GM21786 (cell line): ENCODE data around the gene PPP1R9B.

Source experiments
- ATAC-seq: cut with Tn5 transposase; IDR thresholded peaks from one replicate; pipeline ENCODE4 v1.9.1; 2021; ENCODE audit not compliant: unreplicated experiment

PPP1R9B gene

DNA sequence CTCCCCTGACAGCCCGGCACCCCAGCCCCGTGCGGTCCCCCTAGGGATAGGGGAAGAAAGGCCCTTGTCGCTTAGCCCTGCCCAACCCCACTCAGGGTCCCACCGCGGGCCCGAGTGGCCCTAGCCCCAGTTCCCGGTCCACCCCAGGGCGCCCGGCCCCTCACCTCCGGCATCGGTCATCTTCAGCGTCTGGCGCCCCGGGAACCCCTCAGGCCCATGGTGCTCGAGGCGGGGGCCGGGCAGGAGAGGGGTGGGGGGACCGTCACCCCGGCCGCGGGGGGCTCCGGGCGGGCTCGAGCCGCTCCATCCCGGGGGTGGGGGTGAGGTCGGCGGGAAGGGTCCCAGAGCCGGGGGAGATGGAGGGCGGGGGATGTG lies 21.1 kb downstream of the PPP1R9B start:
- ATAC-seq: no peak

GRCh38 chr17:50128441-50129352 lies 21.8 kb downstream of the PPP1R9B start:
- ATAC-seq: no peak

GRCh38 chr17:50127697-50128361 lies 22.6 kb downstream of the PPP1R9B start:
- ATAC-seq: no peak

DNA sequence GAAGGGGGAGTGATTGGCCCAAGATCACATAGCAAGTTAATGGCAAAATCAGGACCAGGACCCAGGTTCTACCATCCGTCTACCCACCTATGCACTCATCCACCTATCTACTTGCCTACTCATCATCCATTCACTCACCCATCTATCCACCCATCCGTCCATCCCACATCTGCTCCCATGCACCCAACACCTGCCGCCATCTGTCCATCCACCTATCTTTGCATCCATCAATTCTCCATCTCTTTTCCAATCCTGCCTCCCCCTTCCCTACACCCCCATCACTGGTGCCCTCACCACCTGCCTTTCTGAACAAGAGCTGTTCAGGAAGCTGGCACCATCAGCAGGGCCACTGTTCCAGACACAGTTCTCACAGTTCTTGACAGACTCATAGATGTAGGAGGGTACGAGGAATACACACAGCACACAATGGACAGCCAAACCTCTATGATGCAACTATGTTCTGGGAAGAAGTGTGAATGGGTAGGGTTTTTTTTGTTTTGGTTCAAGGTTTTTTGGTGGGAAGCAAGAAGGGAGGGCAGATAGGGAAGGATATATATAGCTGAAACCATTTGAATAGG lies 25.0 kb downstream of the PPP1R9B start:
- ATAC-seq: no peak

GRCh38 chr17:50123649-50124349 lies 26.7 kb downstream of the PPP1R9B start:
- no peak for ATAC-seq

- ATAC-seq: no peak
Measured at GRCh38 chr17:50122945-50123344, 27.5 kb downstream of the PPP1R9B start.

DNA sequence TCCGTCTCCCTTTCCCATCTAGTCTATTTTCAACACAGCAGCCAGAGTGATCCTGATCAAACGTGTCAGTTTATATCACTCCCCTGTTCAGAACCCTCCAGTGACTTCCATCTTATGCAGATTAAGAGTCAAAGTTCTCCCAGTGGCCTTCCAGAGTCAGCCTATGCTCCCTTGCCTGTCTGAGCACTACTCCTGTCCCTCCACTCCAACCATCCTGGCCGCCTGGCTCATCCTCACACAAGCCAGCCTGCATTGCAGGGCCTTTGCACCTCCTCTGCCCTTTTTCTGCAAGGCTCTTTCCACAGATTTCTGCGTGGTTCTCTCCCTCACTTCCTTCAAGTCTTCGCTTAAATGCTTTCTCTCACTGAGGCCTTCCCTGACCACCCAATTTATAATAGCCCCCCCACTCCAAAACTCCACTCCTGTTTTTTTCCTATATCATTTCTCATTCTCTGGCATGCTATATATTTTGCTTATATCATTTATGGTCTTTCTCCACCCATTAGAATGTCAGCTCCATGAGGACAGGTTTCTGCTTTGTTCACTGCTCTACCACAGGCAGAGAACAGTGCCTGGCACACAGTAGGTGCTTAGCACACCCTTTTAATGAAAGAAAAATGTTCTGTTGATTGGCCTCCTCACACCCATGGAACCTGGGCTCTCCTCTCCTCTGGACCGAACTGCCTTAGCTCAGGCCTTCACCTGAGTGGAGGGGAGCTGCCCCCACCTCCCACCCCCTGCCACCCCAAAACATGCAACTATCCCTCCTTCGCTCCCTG lies 29.8 kb downstream of the PPP1R9B start:
- no peak for ATAC-seq

DNA sequence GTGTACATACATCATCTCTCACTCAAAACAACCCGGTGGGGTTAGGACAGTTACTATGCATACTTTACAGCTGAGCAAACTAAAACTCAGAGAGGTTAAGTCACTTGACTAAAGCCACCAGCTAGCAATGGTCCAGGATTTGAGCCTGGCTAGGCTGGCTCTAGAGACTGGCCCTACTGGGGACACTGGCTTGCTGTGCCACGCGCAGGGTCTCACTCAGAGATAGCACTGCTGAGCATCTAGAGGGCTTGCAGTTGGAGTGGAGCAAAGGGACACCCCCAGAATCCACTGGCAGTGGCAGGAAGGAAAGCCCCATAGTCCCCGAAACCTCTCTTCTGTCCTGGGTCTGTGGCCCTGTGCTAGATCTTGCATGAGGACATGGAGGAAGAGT lies 31.7 kb downstream of the PPP1R9B start:
- no peak for ATAC-seq

GRCh38 chr17:50118076-50118827 lies 32.2 kb downstream of the PPP1R9B start:
- ATAC-seq: no peak

DNA sequence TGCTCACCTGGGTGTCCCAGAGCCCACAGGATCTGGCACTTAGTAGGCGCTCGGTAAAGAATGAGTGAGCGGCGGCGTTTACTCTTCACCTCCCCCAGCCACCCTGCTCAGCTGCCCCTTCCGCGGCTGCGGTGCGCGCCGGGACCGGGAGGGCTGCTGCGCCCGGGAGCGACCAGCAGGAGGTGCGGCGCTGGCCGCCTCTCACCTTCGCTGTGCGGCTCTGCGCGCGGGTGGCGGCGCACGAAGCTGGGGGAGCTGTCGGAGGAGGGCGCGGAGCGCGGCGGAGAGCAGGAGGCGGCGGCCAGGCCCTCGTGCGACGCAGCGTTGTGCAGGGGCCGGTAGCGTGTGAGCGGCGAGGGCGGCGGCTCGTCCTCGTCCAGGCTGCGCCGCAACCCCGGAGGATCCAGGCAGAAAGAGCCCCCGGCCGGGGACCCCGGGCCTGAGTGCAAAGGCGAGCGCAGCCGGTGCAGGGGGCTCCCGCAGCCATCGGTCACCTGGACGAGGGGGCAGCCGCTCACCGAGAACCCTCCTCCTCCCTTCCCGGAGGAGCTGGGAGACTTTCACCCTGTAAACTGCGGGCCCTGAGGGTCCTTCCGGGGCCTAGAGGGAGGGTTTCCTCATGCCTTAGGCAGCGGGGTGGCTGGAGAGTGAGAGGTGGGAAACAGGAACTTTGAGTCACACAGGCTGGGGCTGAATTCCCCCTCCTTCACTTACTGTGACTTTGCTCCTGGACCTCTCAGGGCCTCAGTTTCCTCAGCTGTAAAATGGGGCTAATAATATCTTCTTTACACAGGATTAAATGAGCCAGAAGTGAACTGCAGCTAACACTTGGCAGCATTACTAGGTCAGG lies 33.0 kb downstream of the PPP1R9B start:
- ATAC-seq: no peak

GRCh38 chr17:50115756-50116155 lies 34.7 kb downstream of the PPP1R9B start:
- ATAC-seq: no peak

- ATAC-seq: no peak
Measured at GRCh38 chr17:50114849-50115357, 35.6 kb downstream of the PPP1R9B start.

DNA sequence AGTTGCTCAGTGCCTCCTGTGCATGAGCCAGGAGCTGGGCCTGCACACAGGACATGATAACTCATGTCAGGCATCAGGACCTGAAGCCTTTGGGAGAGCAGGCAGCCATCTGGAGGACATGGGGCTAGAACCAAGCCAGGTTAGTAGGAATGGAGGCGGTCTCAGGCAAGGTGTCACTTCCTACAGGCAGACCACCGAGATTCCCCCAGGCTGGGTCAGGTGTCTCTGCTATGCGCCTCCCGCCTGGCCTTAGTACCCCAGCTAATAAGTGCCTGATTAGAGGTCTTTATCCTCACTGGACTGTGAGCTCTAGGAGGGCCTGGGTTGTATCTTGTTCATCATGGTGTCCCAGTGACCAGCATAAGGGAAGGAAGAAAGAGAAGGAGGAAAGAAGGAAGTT lies 36.1 kb downstream of the PPP1R9B start:
- ATAC-seq: no peak

DNA sequence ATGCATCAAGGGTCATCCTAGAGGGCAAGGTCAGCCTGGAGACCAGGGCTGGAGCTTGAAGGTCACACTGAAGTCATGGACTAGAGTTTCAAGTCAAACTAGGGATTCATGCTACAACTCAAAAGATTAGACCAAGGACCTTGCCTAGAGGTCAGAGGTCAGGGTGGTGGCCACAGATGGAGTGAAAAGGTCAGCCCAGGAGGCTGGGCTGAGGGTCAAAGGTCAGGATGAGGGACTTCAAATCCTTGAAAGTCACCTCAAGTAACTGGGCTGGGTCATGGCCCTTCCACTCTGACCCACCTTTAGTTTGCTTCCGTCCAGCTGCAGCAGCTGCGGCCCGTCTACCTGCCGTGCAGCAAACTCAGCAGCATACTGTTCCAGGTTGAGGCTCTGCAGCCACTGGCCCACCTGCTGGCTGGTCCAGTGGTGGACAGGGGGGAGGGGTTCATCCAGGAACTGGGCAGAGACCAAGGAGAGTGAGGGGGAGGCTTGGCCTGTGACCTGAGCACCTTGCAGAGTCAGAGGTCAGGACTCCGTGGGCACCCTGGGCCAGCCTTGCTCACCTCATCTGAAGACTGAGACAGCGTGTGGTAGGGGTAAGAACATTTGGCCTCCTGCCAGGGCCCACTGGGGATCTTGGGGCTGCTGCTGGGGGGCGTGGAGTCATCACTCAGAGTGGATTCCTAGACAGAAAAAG lies 36.7 kb downstream of the PPP1R9B start:
- no peak for ATAC-seq

DNA sequence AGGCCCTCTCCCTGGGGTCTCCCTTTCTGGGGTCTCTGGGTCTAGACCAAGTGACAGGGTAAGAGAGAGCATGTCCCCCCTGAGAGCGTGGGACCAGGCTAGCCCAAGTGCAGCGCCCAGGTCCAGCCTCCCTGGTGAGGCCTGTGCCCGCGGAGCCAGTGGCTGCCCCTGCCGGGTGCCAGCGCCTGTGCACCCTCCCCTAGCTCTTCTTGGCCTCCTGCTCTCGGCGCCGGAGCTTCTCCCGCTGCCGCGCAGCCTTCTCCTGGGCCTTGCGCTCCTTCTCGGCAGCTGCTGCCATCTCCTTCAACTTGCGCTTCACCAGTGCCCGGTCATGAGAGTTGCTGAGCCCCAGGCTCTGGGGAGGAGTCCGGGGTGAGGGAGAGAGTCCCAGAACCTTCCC lies 37.8 kb downstream of the PPP1R9B start:
- ATAC-seq: no peak

DNA sequence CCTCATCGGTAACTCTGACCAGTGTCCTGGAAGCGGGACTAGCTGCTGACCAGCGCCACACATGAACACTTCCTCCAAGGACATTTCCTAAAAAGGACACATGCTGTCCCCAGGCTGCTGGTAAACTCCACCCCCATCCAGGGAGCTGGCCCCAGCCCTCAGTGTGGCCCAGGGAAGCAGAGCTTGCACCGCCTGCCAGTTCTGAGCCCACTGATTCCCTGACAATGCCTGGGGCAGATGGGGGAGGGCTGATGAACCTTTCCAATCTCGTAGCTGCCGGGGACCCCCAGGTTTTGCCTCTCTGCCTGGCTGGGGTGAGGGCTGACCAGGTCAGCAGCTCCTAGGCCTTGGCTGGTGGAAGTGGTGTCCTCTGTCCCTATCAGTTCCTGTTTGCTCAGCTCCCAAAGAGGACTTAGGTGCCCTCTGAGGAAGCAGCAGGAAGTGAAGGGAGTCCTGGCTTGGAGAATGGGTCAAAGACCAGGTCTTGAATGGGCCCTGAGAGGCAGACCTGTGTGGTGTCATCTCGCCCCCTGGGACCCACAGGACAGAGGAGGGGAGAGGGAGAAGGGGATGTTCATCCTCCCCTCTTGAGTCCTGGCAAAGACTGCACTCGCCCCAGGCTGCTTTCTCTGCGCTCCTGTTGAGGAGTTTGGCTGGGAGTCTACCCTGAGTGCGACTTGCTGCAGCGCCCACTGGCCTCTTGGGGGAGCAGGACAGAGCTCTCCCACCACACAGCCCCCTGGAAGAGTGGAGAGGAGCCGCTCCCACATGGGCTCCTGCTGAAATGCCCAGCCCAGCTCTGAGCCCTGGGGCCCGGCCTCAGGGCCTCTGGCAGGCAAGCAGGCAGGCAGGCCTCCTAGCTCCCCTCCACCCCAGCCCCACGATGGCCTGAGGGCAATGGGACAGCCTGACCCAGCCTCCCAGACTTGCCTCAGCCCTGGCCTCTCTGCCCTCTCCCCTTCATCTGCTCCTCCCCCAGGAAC lies 38.5 kb downstream of the PPP1R9B start:
- ATAC-seq: no peak
